Measurements from ENCODE around the gene C1QTNF5.
A peak's percentile ranks its signal among the peaks of the same experiment; 100 is the strongest.

C1QTNF5 gene

DNA sequence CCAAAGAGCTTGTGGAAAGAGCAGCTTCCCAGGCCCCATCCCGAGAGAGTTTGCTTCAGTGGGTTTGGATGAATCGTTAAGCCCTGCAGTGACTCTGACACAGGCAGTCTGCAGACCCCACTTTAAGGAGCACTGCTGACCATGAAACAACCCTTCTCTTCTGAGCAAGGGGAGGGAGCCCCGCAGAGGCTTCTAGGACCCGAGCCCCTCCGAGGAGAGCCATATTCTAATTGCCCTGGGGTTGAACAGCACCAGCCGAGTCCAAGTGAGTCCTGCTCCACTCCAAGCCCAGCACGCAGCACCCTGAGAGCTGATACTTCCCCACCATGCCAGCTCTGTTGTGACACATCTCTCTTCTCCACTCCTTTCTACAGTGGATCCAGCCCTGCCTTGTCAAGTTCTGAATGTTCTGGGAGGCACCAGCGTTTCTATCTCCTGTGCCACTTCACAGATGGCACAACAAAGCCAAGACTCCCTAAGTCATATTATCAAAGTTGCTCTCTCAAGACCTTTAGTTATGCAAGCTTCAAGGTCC lies 30.5 kb upstream of the C1QTNF5 start:
- TF ChIP-seq POLR2A (IDR thresholded peaks at IDR 0.05; ENCODE audit: low read depth, low read length) (no peak), POLR2AphosphoS5 (IDR thresholded peaks at IDR 0.05; ENCODE audit: low read depth, low read length) (no peak), TAF1 (IDR thresholded peaks at IDR 0.05; ENCODE audit: borderline replicate concordance, low read depth, low read length) (no peak)
- no peak for FAIRE-seq
- no peak for DNase-seq (ENCODE audit: insufficient read length)

DNA sequence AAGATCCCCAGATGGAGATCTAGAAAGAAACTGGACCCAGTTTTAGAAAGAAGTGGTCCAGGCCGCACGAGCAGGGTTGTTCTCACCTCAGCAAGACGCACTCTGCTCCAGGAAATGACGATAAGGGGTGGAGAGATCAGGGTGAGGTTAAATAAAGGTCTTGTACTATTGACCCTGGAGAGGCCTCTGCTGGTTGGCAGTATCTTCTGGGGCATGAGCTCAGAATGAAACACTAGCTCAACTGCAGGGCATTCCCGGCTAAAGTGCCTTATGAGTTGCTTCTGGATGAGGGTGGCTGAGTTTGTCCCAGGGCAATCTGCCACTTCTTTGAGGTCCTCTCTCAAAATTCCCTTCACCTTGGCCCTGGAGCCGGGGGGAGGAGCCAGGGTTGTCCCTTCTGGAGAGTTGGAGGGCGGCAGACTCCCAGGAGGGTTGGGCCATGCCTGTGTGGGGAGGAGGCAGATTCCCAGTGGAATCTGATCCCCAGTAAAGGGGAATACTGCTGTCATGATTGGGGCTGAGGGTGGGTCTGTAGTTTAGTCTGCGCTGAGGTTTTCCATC lies 29.9 kb upstream of the C1QTNF5 start:
- FAIRE-seq, result peak; percentile 69
- no peak for DNase-seq (ENCODE audit: insufficient read length)

DNA sequence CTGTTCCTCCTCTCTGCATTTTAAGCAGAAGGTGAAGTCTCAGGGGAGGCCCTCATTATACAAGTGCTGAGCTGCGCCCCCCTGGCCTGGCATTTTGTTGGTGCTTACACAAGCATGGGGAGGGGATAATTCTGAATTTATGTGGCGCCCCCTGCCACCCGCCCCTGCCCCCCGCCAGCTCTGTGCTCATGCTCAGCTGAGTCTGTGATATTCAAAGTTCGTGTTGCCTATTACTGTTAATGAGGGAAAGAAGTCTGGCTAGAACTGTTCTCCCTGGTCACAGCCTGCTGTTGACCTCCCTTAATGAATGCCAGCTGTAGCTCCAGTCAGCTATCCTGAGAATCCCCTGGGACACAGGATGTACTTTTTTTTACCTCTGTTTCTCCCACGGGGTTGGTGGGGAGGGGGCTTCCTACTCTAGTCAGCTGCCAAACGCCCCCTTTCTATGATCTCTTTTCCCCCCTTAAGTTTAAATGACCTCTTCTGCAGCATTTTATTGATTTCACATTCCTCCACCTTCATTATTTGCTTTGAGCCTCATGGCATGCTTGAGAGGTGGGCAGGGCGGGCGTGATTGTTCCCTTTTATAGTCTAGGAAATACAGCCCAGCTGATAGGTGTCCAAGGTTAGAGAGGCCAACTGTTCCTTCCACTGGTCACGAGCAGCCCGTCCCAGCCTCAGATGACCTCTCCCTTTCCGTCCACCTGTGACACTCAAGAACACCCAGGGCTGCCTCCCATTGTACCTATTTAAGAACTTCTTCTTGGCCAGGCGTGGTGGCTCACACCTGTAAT lies 28.6 kb upstream of the C1QTNF5 start:
- FAIRE-seq (no peak), DNase-seq (ENCODE audit: insufficient read length) (no peak)
- TF ChIP-seq TAF1 (IDR thresholded peaks at IDR 0.05; ENCODE audit: borderline replicate concordance, low read depth, low read length) (no peak), POLR2A (IDR thresholded peaks at IDR 0.05; ENCODE audit: low read depth, low read length) (no peak), POLR2AphosphoS5 (IDR thresholded peaks at IDR 0.05; ENCODE audit: low read depth, low read length) (no peak)

More for the DNA sequence above, 29.9 kb upstream of the C1QTNF5 start:
- TF ChIP-seq TAF1 (IDR thresholded peaks at IDR 0.05; ENCODE audit: borderline replicate concordance, low read depth, low read length), result no peak
- no peak for TF ChIP-seq POLR2A (IDR thresholded peaks at IDR 0.05; ENCODE audit: low read depth, low read length)
- no peak for TF ChIP-seq POLR2AphosphoS5 (IDR thresholded peaks at IDR 0.05; ENCODE audit: low read depth, low read length)

DNA sequence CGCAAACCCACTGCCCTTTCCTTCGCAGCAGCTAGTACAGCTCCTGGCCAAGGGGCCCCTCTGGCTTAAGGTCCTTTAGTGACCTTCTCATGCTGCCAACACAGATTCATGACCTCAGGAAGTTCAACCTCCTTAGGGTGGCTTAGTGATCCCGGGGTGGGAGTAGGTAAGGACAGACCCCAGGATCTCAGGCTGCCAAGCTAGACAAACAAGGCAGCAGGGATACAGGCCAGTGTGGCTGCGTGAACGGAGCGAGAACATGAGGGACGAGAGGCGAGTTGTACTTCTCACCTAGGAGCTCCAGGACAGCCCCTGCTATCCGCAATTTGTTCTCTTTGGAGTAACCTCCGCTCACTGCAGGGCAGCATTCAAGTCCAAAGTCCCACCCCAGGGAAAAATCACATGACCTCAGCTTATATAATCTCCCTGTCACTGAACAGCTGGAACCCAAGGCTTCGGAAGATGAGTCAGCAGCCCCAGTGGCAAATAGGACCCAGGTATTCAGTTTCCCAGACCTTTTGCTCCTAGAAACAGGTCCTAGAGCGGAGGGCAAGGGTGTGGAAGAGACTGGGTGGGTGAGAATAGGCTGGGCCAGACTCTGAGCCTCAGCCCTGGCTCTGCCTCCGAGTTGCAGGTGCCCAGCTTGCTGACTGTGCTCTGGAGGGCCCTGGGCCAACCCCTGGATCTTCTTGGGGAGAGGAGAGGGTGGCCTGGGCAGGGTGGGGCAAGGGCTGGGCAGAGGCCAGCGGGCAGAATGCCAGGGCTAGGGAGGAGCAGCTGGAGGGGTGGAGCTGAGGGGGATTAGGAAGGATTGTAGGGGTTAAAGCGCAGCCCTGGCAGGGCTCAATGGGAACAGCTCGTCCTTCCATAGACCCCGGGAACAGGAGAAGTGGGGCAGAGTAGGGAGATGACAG lies 27.7 kb upstream of the C1QTNF5 start:
- FAIRE-seq, result no peak
- no peak for DNase-seq (ENCODE audit: insufficient read length)
- TF ChIP-seq POLR2AphosphoS5 (IDR thresholded peaks at IDR 0.05; ENCODE audit: low read depth, low read length), result no peak
- TF ChIP-seq POLR2A (IDR thresholded peaks at IDR 0.05; ENCODE audit: low read depth, low read length), result no peak
- TF ChIP-seq TAF1 (IDR thresholded peaks at IDR 0.05; ENCODE audit: borderline replicate concordance, low read depth, low read length), result no peak

DNA sequence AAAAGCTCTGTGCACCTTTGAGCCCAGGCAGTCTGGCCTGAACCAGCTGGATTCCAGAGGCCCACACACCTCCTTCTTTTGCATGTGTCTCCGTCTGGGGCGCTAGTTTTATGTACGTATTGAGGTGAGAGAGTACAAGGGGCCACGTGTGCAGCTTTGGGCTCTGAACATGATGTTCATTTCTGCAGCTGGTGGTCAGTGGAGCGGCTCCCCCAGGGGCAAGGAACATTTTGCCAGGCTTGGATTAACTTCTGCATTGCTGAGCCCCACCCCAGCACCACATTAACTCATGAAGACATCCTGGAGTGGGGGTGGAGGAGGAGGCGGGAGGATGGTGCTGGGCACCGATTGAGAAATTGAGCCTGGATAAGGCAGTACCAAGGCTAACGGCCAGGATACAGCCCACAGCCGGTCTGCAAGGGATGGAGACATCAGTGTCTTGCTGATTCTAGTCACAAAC lies 27.0 kb upstream of the C1QTNF5 start:
- DNase-seq (ENCODE audit: insufficient read length), result no peak
- FAIRE-seq, result no peak
- TF ChIP-seq TAF1 (IDR thresholded peaks at IDR 0.05; ENCODE audit: borderline replicate concordance, low read depth, low read length) (no peak), POLR2A (IDR thresholded peaks at IDR 0.05; ENCODE audit: low read depth, low read length) (no peak), POLR2AphosphoS5 (IDR thresholded peaks at IDR 0.05; ENCODE audit: low read depth, low read length) (no peak)

DNA sequence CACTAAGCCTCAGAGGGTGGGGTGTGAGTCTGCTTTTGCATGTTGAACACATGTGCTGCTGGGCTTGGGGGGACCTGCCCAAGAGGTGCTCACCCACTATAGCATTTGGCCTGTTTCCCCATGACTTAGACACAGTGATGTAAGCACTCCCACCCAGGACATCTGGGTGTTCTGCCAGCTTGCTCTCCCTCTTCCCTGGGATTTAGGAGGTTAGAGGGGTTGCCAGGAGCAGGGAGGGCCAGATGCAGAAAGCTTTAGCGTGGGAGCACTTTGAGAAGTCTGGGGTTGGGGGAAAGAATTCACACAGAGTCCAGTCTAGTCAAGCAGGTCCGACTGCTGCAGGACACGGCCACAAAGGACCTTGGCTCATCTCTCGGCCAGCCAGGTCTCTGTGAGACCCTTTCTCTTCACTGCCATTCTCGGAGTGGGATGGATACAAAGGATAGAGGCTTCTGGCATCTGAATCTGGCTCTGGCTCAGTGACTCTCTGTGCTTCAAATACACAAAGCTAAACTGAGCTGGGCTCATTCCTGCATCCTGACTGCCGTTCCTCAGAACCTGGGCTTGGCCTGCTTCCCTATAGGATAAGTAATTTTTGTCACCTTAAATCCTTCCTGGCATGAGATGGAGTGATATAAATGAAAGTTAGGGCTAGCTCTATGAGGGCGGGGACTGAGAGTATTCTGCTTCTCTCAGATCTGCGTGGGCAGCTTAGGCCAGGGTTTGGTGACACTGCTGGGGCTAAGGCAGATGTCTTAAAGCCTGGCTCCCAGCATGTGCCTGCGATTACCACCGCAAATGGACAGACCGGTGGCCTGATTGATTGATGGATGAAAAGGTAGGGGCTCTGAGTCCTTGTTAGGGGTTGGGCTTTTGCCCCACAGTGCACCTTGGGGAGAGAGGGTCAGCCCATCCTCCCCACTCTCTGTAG lies 26.3 kb upstream of the C1QTNF5 start:
- TF ChIP-seq TAF1 (IDR thresholded peaks at IDR 0.05; ENCODE audit: borderline replicate concordance, low read depth, low read length) (no peak), POLR2A (IDR thresholded peaks at IDR 0.05; ENCODE audit: low read depth, low read length) (no peak), POLR2AphosphoS5 (IDR thresholded peaks at IDR 0.05; ENCODE audit: low read depth, low read length) (no peak)
- no peak for DNase-seq (ENCODE audit: insufficient read length)
- FAIRE-seq, result no peak

DNA sequence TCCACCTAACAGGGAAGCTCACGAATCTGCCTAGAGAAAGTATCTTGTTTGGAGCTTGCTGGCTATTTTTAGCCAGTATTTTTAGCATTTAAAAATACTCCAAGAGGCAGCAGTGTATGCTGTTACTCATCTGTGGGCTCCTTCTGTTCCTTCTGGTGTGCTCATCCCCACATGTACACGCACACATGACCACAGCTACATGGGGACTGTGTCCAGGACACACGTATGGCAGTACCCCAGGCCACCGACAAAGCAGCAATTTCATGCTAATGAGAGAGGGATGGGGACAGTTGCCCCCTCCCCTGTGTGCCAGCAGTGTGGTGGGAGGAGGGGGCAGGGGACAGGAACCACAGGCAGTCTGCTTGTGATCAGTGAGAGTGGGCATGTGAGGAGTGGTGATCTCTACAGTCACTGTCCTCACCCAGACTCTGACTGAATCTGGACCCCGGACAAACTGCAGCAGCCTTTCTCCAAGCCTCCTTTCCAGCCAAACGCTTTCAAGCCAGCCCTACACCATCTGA lies 24.4 kb upstream of the C1QTNF5 start:
- FAIRE-seq, result no peak
- DNase-seq (ENCODE audit: insufficient read length), result no peak
- no peak for TF ChIP-seq POLR2AphosphoS5 (IDR thresholded peaks at IDR 0.05; ENCODE audit: low read depth, low read length)
- no peak for TF ChIP-seq TAF1 (IDR thresholded peaks at IDR 0.05; ENCODE audit: borderline replicate concordance, low read depth, low read length)
- no peak for TF ChIP-seq POLR2A (IDR thresholded peaks at IDR 0.05; ENCODE audit: low read depth, low read length)

DNA sequence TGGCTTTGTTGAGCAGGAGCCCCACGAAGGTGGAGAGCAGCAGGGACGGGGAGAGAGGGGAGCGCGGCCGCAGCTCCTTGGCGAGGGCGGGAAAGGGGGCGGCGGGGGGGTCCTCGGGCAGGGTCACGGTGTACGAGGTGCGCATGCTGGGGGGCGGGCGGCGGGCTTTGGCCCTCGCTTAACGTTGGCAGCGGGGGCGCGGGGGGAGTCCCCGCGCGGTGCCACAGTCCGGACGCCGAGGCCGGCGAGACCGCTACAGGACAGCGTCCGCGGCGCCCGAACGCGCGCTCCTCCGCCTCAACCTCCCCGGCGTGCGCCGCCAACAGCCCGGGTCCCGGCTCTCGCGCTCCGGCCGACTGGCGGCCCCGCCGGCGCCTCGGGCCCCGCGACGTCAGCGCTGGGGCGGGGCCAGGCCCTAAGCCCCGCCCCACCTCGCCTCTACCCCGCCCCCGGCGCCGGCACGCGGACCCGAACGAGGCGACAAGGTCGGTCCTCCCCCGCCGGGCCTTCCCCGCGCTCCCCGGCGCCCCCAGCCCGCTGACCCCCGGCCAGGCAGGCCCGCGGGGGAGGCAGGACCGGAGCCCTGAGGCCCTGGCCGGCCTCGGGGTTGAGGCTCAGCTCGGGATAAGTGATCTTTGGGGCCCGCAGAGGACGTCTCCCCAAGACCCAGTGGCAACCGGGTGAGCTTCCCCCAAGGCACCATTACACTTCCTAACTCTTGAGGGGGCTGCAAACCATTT lies 23.3 kb upstream of the C1QTNF5 start:
- FAIRE-seq (peak; percentile 74), DNase-seq (ENCODE audit: insufficient read length) (peak; percentile 74)
- TF ChIP-seq POLR2A (IDR thresholded peaks at IDR 0.05; ENCODE audit: low read depth, low read length) (no peak), TAF1 (IDR thresholded peaks at IDR 0.05; ENCODE audit: borderline replicate concordance, low read depth, low read length) (no peak), POLR2AphosphoS5 (IDR thresholded peaks at IDR 0.05; ENCODE audit: low read depth, low read length) (no peak)

DNA sequence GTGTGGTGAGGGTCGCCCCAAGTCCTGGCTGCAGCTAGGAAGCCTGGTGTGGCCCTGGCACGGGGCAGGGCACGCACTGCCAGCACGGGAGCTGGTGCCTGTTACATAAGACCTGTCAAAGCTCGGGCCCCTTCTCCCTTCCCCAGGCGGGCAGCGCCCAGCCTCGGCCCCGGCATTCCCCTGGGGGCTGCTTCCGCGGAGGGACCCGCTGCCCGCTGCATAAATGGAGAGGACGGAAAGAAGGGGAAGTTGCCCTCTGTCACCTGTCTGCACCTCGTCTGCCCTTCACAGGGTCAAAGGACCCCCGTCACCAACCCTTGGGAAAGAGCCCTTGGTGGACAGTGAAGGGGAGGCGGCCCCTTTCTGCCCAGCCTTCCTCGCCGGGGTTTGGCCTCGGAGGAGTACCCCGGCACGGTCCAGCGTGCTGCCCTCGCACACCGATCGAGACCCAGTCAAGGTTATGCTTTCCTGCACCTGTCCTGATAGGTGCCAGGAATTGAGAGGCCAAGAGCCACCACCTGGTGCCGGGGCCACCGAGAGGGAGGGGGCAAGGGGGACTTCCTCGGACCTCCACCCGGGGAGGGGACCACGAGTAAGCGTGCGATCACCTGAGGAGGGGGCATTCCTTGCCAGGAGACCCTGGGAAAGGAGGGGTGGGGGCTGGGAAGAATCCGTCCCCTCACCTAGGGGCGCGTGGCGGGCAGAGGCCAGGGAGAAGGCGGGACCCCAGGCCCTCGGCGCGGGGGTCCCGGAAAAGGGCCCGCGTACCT lies 22.6 kb upstream of the C1QTNF5 start:
- no peak for DNase-seq (ENCODE audit: insufficient read length)
- no peak for TF ChIP-seq POLR2A (IDR thresholded peaks at IDR 0.05; ENCODE audit: low read depth, low read length)
- TF ChIP-seq TAF1 (IDR thresholded peaks at IDR 0.05; ENCODE audit: borderline replicate concordance, low read depth, low read length), result no peak
- TF ChIP-seq POLR2AphosphoS5 (IDR thresholded peaks at IDR 0.05; ENCODE audit: low read depth, low read length), result no peak
- FAIRE-seq, result no peak
